ENCODE results near the gene DNAAF5. TPM values are rescaled to one million over a fixed set of nuclear protein-coding genes. Genes with fewer than 3 reads are reported as not detected.
"Not testable (repeated sequence)": the region's sequence is repeated elsewhere in the genome, so short reads cannot be mapped to it uniquely, and the experiment has no call there.

DNAAF5 gene
- total RNA-seq, 1 donor from 2014 or later = 4.3 TPM

- DNase-seq (ENCODE audit: low spot score) = no peak
Observed at GRCh38 chr7:729140-730000, 2.9 kb downstream of the DNAAF5 start.

DNA sequence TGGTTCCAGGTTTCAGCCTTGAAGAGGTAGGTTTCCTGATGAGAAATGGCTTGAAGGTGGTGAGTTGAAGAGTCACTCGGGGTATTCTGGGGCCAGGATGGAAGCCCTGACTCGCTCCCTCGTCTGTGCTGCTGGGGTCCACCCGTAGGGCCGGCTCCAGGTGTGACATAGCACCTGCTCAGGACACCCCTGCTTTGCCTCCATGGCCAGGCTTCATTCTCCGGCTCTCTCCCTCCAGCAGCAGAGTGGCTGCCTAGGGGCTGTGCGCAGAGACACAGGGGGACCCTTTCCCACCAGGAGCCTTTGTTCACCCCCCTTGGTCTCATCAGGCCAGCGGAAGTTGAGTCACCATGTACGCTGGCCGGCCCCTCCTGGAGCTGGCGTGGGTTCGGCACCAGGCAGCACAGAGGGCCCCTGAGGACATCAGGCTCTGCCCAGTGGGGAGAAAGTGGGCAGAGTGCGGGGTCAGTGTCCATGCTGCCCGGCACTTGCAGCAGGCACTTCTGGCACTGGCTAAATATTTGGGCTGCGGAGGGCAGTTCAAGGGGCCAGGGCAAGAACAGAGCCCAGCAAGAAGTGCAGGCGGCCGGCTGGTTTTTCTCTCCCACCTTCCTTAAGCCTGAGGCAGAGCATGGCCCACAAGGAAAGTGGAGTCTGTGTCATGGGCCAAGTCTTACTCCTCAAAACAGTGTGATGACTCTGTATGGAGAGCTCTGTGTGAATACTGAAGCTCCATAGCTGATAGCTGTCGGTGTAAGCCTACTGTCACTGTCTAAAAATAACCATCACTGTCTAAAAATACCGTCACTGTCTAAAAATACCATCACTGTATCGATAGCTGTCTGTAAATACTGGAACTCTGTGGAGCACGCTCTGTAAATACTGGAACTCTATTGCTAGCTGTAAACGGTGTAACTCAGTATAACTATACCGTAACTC is 4.3 kb downstream of the DNAAF5 start:
- no peak for DNase-seq (ENCODE audit: low spot score)

GRCh38 chr7:731440-732085 is 5.1 kb downstream of the DNAAF5 start:
- DNase-seq (ENCODE audit: low spot score) = no peak

DNA sequence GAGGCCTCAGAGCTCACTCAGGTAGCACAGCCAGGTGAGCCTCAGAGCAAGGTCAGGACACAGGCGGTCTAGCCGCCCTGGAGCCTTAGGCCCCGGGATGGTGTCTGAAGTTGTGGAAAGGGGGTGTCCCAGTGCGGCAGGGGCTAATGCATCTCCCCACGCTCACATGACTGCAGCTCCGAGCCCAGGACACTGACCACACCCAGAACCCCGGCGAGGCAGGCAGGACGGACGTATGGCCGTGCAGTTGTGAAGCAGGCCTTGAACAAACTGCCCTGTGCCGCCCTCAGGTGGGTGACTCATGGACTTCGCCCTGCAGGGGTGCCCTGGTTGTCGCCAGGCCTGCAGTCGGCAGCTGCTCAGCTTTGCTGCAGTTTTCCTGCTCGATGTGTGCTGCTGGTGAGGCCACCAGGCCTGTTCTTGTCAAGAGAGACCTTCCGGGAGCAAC is 5.6 kb downstream of the DNAAF5 start:
- DNase-seq (ENCODE audit: low spot score) = no peak

GRCh38 chr7:732556-732955 is 6.1 kb downstream of the DNAAF5 start:
- DNase-seq (ENCODE audit: low spot score) = no peak

DNA sequence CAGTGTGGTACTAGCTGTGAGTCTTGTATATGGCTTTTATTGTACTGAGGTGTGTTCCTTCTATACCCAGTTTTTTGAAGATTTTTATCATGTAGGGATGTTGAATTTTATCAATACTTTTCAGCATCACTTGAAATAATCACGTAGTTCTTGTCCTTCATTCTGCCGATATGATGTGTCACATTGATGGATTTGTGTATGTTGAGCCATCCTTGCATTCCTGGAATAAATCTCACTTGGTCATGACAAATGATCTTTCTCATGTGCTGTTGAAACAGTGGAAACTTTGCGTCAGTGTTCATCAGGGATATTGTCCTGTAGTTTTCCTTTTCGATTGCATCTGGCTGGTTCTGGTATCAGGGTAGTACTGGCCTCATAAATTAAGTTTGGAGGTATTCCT is 7.7 kb downstream of the DNAAF5 start:
- DNase-seq (ENCODE audit: low spot score) = no peak

GRCh38 chr7:734808-735207 is 8.3 kb downstream of the DNAAF5 start:
- DNase-seq (ENCODE audit: low spot score) = no peak

DNA sequence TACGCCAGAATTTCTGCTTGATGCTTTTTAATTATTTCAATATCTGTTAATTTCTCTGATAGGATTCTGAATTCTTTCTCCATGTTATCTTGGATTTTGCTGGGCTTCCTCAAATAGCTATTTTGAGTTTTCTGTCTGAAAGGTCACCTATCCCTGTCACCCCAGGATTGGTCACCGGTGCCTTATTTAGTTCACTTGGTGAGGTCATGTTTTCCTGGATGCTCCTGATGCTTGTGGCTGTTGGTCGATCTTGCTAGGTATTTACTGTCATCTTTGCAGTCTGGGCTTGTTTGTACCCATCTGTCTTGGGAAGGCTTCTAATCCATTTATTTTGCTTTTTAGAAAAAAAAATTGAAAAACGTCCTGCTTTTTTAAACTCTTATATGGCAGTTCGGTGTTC is 11.7 kb downstream of the DNAAF5 start:
- no peak for DNase-seq (ENCODE audit: low spot score)

GRCh38 chr7:738723-739454 is 12.4 kb downstream of the DNAAF5 start:
- no peak for DNase-seq (ENCODE audit: low spot score)

DNA sequence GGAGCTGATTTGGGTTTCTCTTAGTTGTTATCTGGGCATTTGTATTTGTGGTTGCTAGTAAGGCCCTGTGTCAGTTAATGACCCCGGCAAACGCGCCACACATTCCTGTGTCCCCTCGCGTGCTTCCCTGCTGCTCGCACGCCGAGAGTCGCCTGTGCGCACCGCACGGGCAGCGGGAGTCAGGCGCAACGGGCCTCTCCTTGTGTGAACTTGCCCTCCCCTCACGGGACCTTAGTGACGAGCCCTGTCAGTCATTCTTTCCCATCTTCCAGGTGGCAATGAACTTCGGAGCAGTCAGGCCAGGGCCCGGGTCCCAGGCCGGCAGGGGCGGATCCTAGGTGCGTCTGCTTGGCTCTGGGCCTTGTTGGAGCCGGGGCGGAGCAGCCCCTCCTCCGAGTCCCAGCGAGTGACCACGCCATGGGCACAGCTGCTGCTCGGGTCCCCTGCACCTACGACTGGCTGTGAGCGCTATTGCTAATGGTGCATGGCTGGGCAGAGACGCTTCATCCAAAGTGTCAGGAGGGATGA is 13.0 kb downstream of the DNAAF5 start:
- DNase-seq (ENCODE audit: low spot score) = no peak

- no peak for DNase-seq (ENCODE audit: low spot score)
Observed at GRCh38 chr7:739983-740942, 13.8 kb downstream of the DNAAF5 start.

DNA sequence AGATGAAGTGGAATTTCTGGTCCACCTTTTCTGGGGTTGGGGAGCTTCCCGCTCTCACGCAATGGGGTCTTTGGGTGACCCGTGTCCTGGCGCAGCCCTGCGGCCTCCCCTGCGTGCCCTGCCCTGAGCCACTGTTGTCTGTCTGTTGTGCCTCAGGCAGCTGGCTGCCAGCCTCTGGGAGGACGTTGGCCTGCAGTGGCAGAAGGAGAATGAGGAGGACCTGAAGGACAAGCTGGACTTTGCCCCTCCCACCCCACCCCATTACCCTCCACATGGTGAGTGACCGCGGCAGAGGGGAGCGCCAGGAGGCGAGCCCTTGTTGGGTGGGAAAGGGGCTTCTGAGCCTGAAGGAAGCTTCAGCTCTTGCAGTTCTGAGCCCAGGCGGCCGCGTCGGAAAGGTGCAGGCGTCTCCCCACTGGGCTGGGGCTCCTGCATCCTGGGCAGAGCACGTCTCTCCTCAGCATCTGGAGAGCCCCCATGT is 14.7 kb downstream of the DNAAF5 start:
- DNase-seq (ENCODE audit: low spot score) = no peak

DNA sequence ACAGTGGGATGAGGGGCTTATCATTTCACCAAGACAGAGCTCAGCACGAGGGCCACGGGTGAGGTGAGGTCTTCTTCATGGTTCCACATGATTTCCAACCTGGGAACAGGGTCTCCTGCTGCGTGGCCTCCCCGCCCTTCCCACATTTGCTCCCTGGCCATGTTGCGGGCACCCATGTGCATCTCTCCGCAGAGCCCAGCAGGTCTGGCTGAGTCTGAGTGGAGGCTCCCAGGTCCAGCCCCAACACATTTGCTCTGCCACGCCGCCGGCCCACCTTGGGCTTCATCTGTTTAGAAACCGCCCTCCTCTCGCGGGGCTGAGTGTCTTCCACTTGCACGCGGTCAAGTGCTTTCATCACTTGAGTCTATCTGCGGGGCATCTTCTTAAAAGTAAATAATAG is 15.4 kb downstream of the DNAAF5 start:
- no peak for DNase-seq (ENCODE audit: low spot score)

DNA sequence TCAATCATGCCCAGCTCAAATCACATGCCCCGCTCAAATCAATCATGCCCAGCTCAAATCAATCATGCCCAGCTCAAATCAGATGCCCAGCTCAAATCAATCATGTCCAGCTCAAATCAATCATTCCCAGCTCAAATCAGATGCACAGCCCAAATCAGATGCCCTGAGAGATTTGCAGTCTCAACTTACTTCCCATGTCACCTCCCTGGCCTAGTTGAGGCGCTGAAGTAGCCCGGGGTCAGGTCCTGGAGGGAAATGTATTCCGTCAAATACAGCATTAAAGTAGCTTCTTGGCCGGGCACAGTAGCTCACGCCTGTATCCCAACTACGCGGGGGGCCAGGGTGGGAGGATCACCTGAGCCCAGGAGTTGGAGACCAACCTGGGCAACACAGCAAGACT is 16.3 kb downstream of the DNAAF5 start:
- DNase-seq (ENCODE audit: low spot score) = no peak

GRCh38 chr7:743341-744127 is 17.0 kb downstream of the DNAAF5 start:
- DNase-seq (ENCODE audit: low spot score) = not testable (repeated sequence)

DNA sequence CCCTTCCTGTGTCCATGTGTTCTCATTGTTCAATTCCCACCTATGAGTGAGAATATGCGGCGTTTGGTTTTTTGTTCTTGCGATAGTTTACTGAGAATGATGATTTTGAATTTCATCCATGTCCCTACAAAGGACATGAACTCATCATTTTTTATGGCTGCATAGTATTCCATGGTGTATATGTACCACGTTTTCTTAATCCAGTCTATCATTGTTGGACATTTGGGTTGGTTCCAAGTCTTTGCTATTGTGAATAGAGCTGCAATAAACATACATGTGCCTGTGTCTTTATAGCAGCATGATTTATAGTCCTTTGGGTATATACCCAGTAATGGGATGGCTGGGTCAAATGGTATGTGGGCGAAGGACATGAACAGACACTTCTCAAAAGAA is 17.6 kb downstream of the DNAAF5 start:
- not testable (repeated sequence) for DNase-seq (ENCODE audit: low spot score)

DNA sequence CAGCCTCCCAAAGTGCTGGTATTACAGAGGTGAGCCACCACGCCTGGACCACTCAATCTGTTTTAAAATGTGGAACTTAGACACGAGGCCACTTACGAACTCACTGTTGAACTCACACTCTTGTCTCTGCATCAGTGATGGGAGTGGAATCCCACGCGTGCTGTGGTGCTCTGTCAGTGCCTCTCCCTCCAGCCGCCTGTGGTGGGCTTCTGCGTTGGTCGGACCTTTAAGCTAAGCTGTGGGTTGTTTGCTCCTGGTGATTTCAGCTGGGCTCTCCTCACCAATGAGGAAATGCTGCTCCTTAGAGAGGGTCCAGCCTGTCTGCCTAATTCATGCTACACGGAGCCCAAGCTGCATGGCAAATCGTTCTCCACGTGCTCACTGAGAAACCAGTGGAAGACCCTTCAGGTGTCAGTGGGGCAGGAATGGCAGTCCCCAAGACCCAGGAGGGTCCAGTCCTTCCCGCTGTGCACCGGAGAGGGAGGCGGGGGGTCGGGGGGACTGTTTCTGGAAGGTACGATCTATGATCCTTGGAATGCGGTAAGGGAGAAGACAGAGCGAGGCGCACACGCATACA is 18.4 kb downstream of the DNAAF5 start:
- no peak for DNase-seq (ENCODE audit: low spot score)

DNA sequence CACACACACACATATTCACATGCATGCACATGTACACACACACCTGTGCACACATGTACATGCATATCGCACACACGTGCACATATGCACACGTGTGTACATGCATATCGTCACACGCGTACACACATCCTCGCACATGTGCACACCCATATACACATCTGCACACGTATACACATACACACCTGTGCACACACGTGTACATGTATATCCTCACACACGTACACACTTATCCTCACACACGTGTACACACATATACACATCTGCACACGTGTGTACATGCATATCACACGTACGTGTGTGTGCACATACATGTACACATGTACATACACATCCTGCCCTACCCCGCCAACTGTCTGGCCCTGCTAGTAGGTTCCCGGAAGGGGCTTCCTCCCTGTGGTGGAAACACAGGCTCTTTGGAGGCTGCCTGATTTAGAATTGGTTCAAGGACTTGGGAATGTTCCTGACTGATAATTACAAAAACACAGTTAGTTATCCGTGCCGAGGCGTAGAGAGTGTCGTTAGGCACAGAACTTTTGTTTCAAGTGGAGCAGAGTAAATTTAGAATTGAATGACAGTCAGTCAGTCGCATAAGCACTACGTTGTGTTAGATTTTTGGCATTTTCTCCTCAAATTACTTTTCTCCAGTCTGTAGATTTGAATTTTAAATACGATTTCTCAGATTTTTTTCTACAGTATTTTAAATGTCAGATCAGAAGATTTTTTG is 19.1 kb downstream of the DNAAF5 start:
- no peak for DNase-seq (ENCODE audit: low spot score)

Data from umbilical cord (tissue), 2 donors.